Measurements from ENCODE around the gene ZFAND6.

Gene ZFAND6

GRCh38 chr15:80186597-80186996 is 127.1 kb downstream of the ZFAND6 start:
- CTCF ChIA-PET = no interaction called here
- no peak for DNase-seq (ENCODE audit: low read depth, low spot score)
- TF ChIP-seq CTCF (IDR thresholded peaks at IDR 0.05; ENCODE audit: insufficient read depth, low read length, missing control alignments) = no peak
- no peak overlapping the region for H3K4me3 ChIP-seq (ENCODE audit: low read depth, low read length)
- POLR2A ChIA-PET = no interaction called here

Data from AG04449 (cell line).